ENCODE measurements around the gene PRR19.

Gene PRR19

DNA sequence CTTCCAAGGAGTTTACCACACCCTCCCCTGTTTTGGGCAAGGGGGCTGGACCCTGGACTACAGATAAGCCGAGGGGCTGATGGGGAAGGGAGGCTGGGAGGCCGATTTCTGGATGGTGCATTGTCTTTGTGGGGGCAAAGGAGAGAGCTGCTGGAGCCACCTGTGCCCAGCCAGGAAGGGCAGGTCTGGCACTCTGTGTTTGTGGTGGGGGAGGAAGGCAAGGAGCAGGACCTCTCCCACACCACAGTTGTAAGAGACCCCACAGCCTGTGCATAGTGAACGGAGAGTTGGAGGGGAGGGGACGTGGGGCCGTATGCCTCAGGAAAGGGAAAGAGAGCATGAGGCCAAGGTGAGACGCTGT, 16.0 kb upstream of the PRR19 start:
- H3K14ac ChIP-seq (ENCODE audit: low read length): no peak overlapping the region
- H4K91ac ChIP-seq (ENCODE audit: low read depth, low read length): no peak overlapping the region
- H4K8ac ChIP-seq (ENCODE audit: low read depth, low read length): no peak overlapping the region
- no peak overlapping the region for H2AFZ ChIP-seq (ENCODE audit: insufficient read depth, low read length, poor library complexity)
- no peaks in the 10 kb centered on the region for H3K27me3 ChIP-seq (ENCODE audit: insufficient read depth, low read length)
- no peak overlapping the region for H3K9ac ChIP-seq (ENCODE audit: low read length)
- H3K18ac ChIP-seq (ENCODE audit: low read length): peak overlapping the region; percentile 41
- peaks cover 47 to 48% of the 10 kb centered on the region in 2 experiments for H3K36me3 ChIP-seq (ENCODE audit: control insufficient read depth in 1 of 2, insufficient read depth in 2 of 2, low read length in 2 of 2)
- peaks cover 11% of the 10 kb centered on the region for H3K79me2 ChIP-seq (ENCODE audit: control insufficient read depth, insufficient read depth, low read length, poor library complexity)
- no peak for DNase-seq
- H2BK5ac ChIP-seq (ENCODE audit: low read depth, low read length, poor library complexity): no peak overlapping the region
- H2AK5ac ChIP-seq (ENCODE audit: low read length): no peak overlapping the region
- peaks cover 4% of the 10 kb centered on the region for H3K9me3 ChIP-seq (ENCODE audit: insufficient read depth, low read depth, low read length)
- H3K4me3 ChIP-seq (ENCODE audit: low read depth, low read length): no peak overlapping the region
- no peak overlapping the region for H2BK12ac ChIP-seq (ENCODE audit: low read length)
- no CpG with 5 or more reads among the region's 6 CpGs for WGBS (ENCODE audit: extremely low coverage, insufficient coverage, insufficient read length)
- H3K23ac ChIP-seq (ENCODE audit: low read length): no peak overlapping the region
- peak overlapping the region; percentile 38 for H3K4ac ChIP-seq (ENCODE audit: low read depth, low read length)
- no peak overlapping the region for H3K4me2 ChIP-seq (ENCODE audit: low read length)
- peaks cover 25% of the 10 kb centered on the region for H3K79me1 ChIP-seq (ENCODE audit: low read length)
- peak overlapping the region; percentile 32 for H4K12ac ChIP-seq (ENCODE audit: low read depth, low read length)
- peaks cover 35 to 40% of the 10 kb centered on the region in 2 experiments for H3K4me1 ChIP-seq (ENCODE audit: control insufficient read depth in 1 of 2, insufficient read depth in 2 of 2, low read length in 2 of 2)
- H3K27ac ChIP-seq (ENCODE audit: low read depth, low read length): no peak overlapping the region
- no peak overlapping the region for H2BK120ac ChIP-seq (ENCODE audit: insufficient read depth, low read length, poor library complexity)

DNA sequence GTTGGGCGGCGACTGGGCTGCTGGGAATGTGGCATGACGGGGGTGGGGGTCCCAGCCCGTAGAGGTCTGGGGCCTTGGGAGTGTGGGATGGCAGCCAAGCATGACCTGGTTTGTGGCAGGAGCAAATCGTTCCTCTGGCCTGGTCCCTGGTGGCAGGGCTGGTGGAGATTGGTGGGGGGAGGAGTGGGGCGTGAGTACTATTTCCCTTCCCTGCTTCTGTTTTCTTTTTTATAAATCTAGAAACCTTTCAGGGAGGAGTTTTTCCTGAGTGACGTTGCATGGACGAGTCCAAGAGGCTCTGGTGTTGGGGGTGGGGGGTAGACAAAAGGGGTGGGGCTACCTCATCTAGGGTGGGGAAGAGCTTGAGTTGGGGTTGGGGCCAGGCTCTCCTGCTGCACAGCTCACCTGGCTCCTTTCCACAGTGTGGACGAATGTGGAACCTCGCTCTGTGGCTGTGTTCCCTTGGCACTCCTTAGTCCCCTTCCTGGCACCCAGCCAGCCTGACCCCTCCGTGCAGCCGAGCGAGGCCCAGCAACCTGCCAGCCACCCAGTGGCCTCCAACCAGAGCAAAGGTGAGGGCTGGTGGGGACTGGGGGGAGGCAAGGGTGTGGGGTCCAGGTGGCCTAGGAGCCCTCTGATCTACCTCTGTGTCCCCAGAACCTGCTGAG, 15.4 kb upstream of the PRR19 start:
- Histone ChIP-seq H3K79me1 (ENCODE audit: low read length) (peaks cover 20% of the 10 kb centered on the region), H3K4me2 (ENCODE audit: low read length) (no peak overlapping the region), H3K79me2 (ENCODE audit: control insufficient read depth, insufficient read depth, low read length, poor library complexity) (peaks cover 11% of the 10 kb centered on the region), H3K4me3 (ENCODE audit: low read depth, low read length) (no peak overlapping the region), H3K18ac (ENCODE audit: low read length) (peak overlapping the region; percentile 41), H4K91ac (ENCODE audit: low read depth, low read length) (no peak overlapping the region), H4K8ac (ENCODE audit: low read depth, low read length) (no peak overlapping the region), H2BK12ac (ENCODE audit: low read length) (no peak overlapping the region), H4K12ac (ENCODE audit: low read depth, low read length) (peak overlapping the region; percentile 32), H3K27me3 (ENCODE audit: insufficient read depth, low read length) (no peaks in the 10 kb centered on the region), H3K23ac (ENCODE audit: low read length) (no peak overlapping the region), H3K14ac (ENCODE audit: low read length) (no peak overlapping the region), H2AK5ac (ENCODE audit: low read length) (no peak overlapping the region), H2BK5ac (ENCODE audit: low read depth, low read length, poor library complexity) (no peak overlapping the region), H3K36me3 (ENCODE audit: control insufficient read depth in 1 of 2, insufficient read depth in 2 of 2, low read length in 2 of 2) (peaks cover 52 to 53% of the 10 kb centered on the region in 2 experiments), H3K4ac (ENCODE audit: low read depth, low read length) (no peak overlapping the region), H3K9me3 (ENCODE audit: insufficient read depth, low read depth, low read length) (peaks cover 4% of the 10 kb centered on the region), H2BK120ac (ENCODE audit: insufficient read depth, low read length, poor library complexity) (no peak overlapping the region), H2AFZ (ENCODE audit: insufficient read depth, low read length, poor library complexity) (no peak overlapping the region), H3K27ac (ENCODE audit: low read depth, low read length) (no peak overlapping the region), H3K9ac (ENCODE audit: low read length) (no peak overlapping the region), H3K4me1 (ENCODE audit: control insufficient read depth in 1 of 2, insufficient read depth in 2 of 2, low read length in 2 of 2) (peaks cover 31 to 35% of the 10 kb centered on the region in 2 experiments)
- WGBS (ENCODE audit: extremely low coverage, insufficient coverage, insufficient read length): no CpG with 5 or more reads among the region's 13 CpGs
- DNase-seq: no peak

GRCh38 chr19:42287017-42287826, 14.7 kb upstream of the PRR19 start:
- H3K4ac ChIP-seq (ENCODE audit: low read depth, low read length): no peak overlapping the region
- WGBS (ENCODE audit: extremely low coverage, insufficient coverage, insufficient read length): no CpG with 5 or more reads among the region's 30 CpGs

GRCh38 chr19:42287827-42288107, 14.2 kb upstream of the PRR19 start:
- Histone ChIP-seq H3K18ac (ENCODE audit: low read length) (no peak overlapping the region), H2AFZ (ENCODE audit: insufficient read depth, low read length, poor library complexity) (no peak overlapping the region)
- no CpG with 5 or more reads among the region's 10 CpGs for WGBS (ENCODE audit: extremely low coverage, insufficient coverage, insufficient read length)

More at GRCh38 chr19:42287017-42287826, 14.7 kb upstream of the PRR19 start:
- peaks cover 13% of the 10 kb centered on the region for H3K79me1 ChIP-seq (ENCODE audit: low read length)
- H4K91ac ChIP-seq (ENCODE audit: low read depth, low read length): no peak overlapping the region
- no peak overlapping the region for H2AK5ac ChIP-seq (ENCODE audit: low read length)
- H3K36me3 ChIP-seq (ENCODE audit: control insufficient read depth in 1 of 2, insufficient read depth in 2 of 2, low read length in 2 of 2): peaks cover 60% of the 10 kb centered on the region in 2 experiments
- H3K9ac ChIP-seq (ENCODE audit: low read length): no peak overlapping the region
- no peak overlapping the region for H2BK120ac ChIP-seq (ENCODE audit: insufficient read depth, low read length, poor library complexity)
- H2BK12ac ChIP-seq (ENCODE audit: low read length): no peak overlapping the region
- H3K9me3 ChIP-seq (ENCODE audit: insufficient read depth, low read depth, low read length): peaks cover 4% of the 10 kb centered on the region
- no peak overlapping the region for H2BK5ac ChIP-seq (ENCODE audit: low read depth, low read length, poor library complexity)
- no peak overlapping the region for H3K14ac ChIP-seq (ENCODE audit: low read length)
- no peak for DNase-seq
- peaks cover 11% of the 10 kb centered on the region for H3K79me2 ChIP-seq (ENCODE audit: control insufficient read depth, insufficient read depth, low read length, poor library complexity)
- H3K4me3 ChIP-seq (ENCODE audit: low read depth, low read length): no peak overlapping the region
- no peak overlapping the region for H2AFZ ChIP-seq (ENCODE audit: insufficient read depth, low read length, poor library complexity)
- peaks cover 24 to 28% of the 10 kb centered on the region in 2 experiments for H3K4me1 ChIP-seq (ENCODE audit: control insufficient read depth in 1 of 2, insufficient read depth in 2 of 2, low read length in 2 of 2)
- no peak overlapping the region for H3K27ac ChIP-seq (ENCODE audit: low read depth, low read length)
- H3K18ac ChIP-seq (ENCODE audit: low read length): no peak overlapping the region
- no peaks in the 10 kb centered on the region for H3K27me3 ChIP-seq (ENCODE audit: insufficient read depth, low read length)
- no peak overlapping the region for H3K4me2 ChIP-seq (ENCODE audit: low read length)
- H3K23ac ChIP-seq (ENCODE audit: low read length): no peak overlapping the region
- no peak overlapping the region for H4K8ac ChIP-seq (ENCODE audit: low read depth, low read length)
- no peak overlapping the region for H4K12ac ChIP-seq (ENCODE audit: low read depth, low read length)

More at GRCh38 chr19:42287827-42288107, 14.2 kb upstream of the PRR19 start:
- no peak overlapping the region for H3K4me3 ChIP-seq (ENCODE audit: low read depth, low read length)
- no peak overlapping the region for H3K4me2 ChIP-seq (ENCODE audit: low read length)
- H2BK5ac ChIP-seq (ENCODE audit: low read depth, low read length, poor library complexity): no peak overlapping the region
- peaks cover 11% of the 10 kb centered on the region for H3K79me2 ChIP-seq (ENCODE audit: control insufficient read depth, insufficient read depth, low read length, poor library complexity)
- no peak overlapping the region for H2BK120ac ChIP-seq (ENCODE audit: insufficient read depth, low read length, poor library complexity)
- H3K9me3 ChIP-seq (ENCODE audit: insufficient read depth, low read depth, low read length): peaks cover 4% of the 10 kb centered on the region
- peaks cover 12% of the 10 kb centered on the region for H3K79me1 ChIP-seq (ENCODE audit: low read length)
- no peak overlapping the region for H3K14ac ChIP-seq (ENCODE audit: low read length)
- no peak overlapping the region for H2BK12ac ChIP-seq (ENCODE audit: low read length)
- DNase-seq: no peak
- H3K4me1 ChIP-seq (ENCODE audit: control insufficient read depth in 1 of 2, insufficient read depth in 2 of 2, low read length in 2 of 2): peaks cover 23 to 24% of the 10 kb centered on the region in 2 experiments
- no peak overlapping the region for H4K8ac ChIP-seq (ENCODE audit: low read depth, low read length)
- H3K36me3 ChIP-seq (ENCODE audit: control insufficient read depth in 1 of 2, insufficient read depth in 2 of 2, low read length in 2 of 2): peaks cover 65% of the 10 kb centered on the region in 2 experiments
- H3K9ac ChIP-seq (ENCODE audit: low read length): no peak overlapping the region
- H4K91ac ChIP-seq (ENCODE audit: low read depth, low read length): no peak overlapping the region
- H4K12ac ChIP-seq (ENCODE audit: low read depth, low read length): no peak overlapping the region
- no peak overlapping the region for H3K23ac ChIP-seq (ENCODE audit: low read length)
- no peak overlapping the region for H3K4ac ChIP-seq (ENCODE audit: low read depth, low read length)
- H2AK5ac ChIP-seq (ENCODE audit: low read length): no peak overlapping the region
- H3K27ac ChIP-seq (ENCODE audit: low read depth, low read length): no peak overlapping the region
- no peaks in the 10 kb centered on the region for H3K27me3 ChIP-seq (ENCODE audit: insufficient read depth, low read length)
